Measurements from ENCODE around the gene SNRPA.

DNA sequence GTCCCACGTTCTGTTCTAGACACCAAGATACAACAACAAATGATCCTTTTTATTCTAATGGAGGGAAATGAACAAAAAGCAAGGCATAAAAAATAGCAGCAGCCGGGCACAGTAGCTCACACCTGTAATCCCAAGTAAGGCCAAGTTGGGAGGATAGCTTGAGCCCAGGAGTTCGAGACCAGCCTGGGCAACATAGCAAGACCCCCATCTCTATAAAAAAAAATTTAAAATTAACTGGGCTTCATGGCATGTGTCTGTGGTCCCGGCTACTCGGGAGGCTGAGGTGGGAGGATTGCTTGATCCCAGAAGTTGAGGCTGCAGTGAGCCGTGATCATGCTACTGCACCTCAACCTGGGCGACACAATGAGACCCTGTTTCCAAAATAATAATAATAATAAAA lies 25.4 kb downstream of the SNRPA start:
- TF ChIP-seq, protein P1, sequence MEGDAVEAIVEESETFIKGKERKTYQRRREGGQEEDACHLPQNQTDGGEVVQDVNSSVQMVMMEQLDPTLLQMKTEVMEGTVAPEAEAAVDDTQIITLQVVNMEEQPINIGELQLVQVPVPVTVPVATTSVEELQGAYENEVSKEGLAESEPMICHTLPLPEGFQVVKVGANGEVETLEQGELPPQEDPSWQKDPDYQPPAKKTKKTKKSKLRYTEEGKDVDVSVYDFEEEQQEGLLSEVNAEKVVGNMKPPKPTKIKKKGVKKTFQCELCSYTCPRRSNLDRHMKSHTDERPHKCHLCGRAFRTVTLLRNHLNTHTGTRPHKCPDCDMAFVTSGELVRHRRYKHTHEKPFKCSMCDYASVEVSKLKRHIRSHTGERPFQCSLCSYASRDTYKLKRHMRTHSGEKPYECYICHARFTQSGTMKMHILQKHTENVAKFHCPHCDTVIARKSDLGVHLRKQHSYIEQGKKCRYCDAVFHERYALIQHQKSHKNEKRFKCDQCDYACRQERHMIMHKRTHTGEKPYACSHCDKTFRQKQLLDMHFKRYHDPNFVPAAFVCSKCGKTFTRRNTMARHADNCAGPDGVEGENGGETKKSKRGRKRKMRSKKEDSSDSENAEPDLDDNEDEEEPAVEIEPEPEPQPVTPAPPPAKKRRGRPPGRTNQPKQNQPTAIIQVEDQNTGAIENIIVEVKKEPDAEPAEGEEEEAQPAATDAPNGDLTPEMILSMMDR (IDR thresholded peaks at IDR 0.05), result no peak
- TF ChIP-seq POLR2A (IDR thresholded peaks at IDR 0.05), result no peak

All from ovary (tissue), 3 donors.